B cell (primary cell): ENCODE measurements around the gene LCT. TPM values are rescaled to one million over a fixed set of nuclear protein-coding genes. Genes with fewer than 3 reads are reported as not detected.

Source experiments
- ATAC-seq: fragments of 200-7000 bp; cut with Tn5 transposase; one replicate; pipeline ENCODE4 v1.10.0; 2021; ENCODE audit warnings: low read depth, mild to moderate bottlenecking, moderate number of reproducible peaks, moderate library complexity
- CTCF ChIA-PET: fragments of 350-600 bp; sonication (Branson Sonifier 250); formaldehyde crosslinking; loops from one replicate; lab custom pipeline; 2021; ENCODE audit warnings: antibody characterized with exemption, inconsistent platforms; lab: Charles Lee
- POLR2A ChIA-PET: fragments of 350-600 bp; sonication (Branson Sonifier 250); formaldehyde crosslinking; loops from one replicate; lab custom pipeline; 2021; ENCODE audit warnings: antibody characterized with exemption; lab: Charles Lee
- DNase-seq: peaks from one replicate; pipeline ENCODE4 v3.0.0; 2013
- H2AFZ ChIP-seq: 2 replicates; pipeline ENCODE4 v1.6.1; 2012; ENCODE audit warnings: mild to moderate bottlenecking, low read depth, low read length; ENCODE audit not compliant: insufficient read depth, poor library complexity, severe bottlenecking
- H3K27ac ChIP-seq, 2 donors: 1 replicate in 1 of 2; 2 replicates in 1 of 2; pipeline ENCODE4 v1.5.1; 2012 to 2013; ENCODE audit warnings: low read length in 2 of 2, mild to moderate bottlenecking in 2 of 2, moderate library complexity in 1 of 2
- H3K27me3 ChIP-seq, 4 experiments: fragments of 200-600 bp in 1 of 4; sonication (generic) in 1 of 4; replicated peaks in 1 of 4; 1 replicate in 2 of 4; 2 replicates in 2 of 4; pipeline versions ENCODE4 v1.6.1 to v1.7.0; 2013 to 2016; ENCODE audit warnings: low read length in 3 of 4, mild to moderate bottlenecking in 2 of 4, mixed read lengths in 1 of 4, moderate library complexity in 1 of 4; ENCODE audit not compliant: insufficient read depth in 4 of 4, control insufficient read depth in 3 of 4; ENCODE audit errors: control extremely low read depth in 1 of 4
- H3K36me3 ChIP-seq, 2 experiments: replicated peaks in 1 of 2; 1 replicate in 1 of 2; 2 replicates in 1 of 2; pipeline versions ENCODE4 v1.6.1 to v1.7.1; 2013; ENCODE audit warnings: low read length in 1 of 2; ENCODE audit not compliant: insufficient read depth in 2 of 2, control insufficient read depth in 1 of 2; ENCODE audit errors: control extremely low read depth in 1 of 2, extremely low read depth in 1 of 2
- H3K4me1 ChIP-seq, 2 donors: fragments of 200-600 bp in 1 of 2; sonication (generic) in 1 of 2; 1 replicate in 1 of 2; 2 replicates in 1 of 2; pipeline versions ENCODE4 v1.5.1 to v1.6.1; 2013 to 2017; ENCODE audit warnings: low read length in 2 of 2; ENCODE audit not compliant: control insufficient read depth in 2 of 2, insufficient read depth in 2 of 2
- H3K4me2 ChIP-seq: replicated peaks from 2 replicates; pipeline ENCODE3; 2012; ENCODE audit warnings: mild to moderate bottlenecking, low read depth, low read length; ENCODE audit not compliant: poor library complexity, severe bottlenecking
- H3K4me3 ChIP-seq, 5 experiments: fragments of 200-600 bp in 1 of 5; sonication (generic) in 1 of 5; 1 replicate in 3 of 5; 2 replicates in 2 of 5; pipeline versions ENCODE4 v1.5.1 to v1.7.0; 2011 to 2016; ENCODE audit warnings: low read length in 4 of 5, mild to moderate bottlenecking in 4 of 5, low read depth in 2 of 5, control low read depth in 1 of 5, moderate library complexity in 1 of 5; ENCODE audit not compliant: insufficient read depth in 1 of 5; ENCODE audit errors: control extremely low read depth in 1 of 5, extremely low read depth in 1 of 5
- H3K79me2 ChIP-seq: fragments of 200-600 bp; sonication (generic); one replicate; pipeline ENCODE4 v1.6.0; 2016; ENCODE audit warnings: low read length; ENCODE audit not compliant: control insufficient read depth, insufficient read depth
- H3K9ac ChIP-seq: fragments of 200-600 bp; sonication (generic); 2 replicates; pipeline ENCODE4 v1.6.1; 2017; ENCODE audit warnings: mild to moderate bottlenecking, low read length, moderate library complexity
- H3K9me3 ChIP-seq, 3 donors: one replicate each; pipeline versions ENCODE4 v1.6.1 to v1.7.1; 2013; ENCODE audit warnings: low read length in 2 of 3; ENCODE audit not compliant: control insufficient read depth in 2 of 3, insufficient read depth in 1 of 3; ENCODE audit errors: control extremely low read depth in 1 of 3
- H4K20me1 ChIP-seq: 2 replicates; pipeline ENCODE4 v1.6.0; 2012; ENCODE audit warnings: mild to moderate bottlenecking, low read length; ENCODE audit not compliant: insufficient read depth, control insufficient read depth, poor library complexity, severe bottlenecking
- H3K27ac Mint-ChIP-seq: one replicate; pipeline ENCODE4 v1.8.0; 2021; ENCODE audit warnings: mixed read lengths
- H3K27me3 Mint-ChIP-seq: one replicate; pipeline ENCODE4 v1.8.0; 2021; ENCODE audit warnings: mixed read lengths
- H3K4me1 Mint-ChIP-seq: one replicate; pipeline ENCODE4 v1.8.0; 2021; ENCODE audit warnings: mixed read lengths
- H3K4me3 Mint-ChIP-seq: one replicate; pipeline ENCODE4 v1.8.0; 2021; ENCODE audit warnings: mixed read lengths
- H3K9me3 Mint-ChIP-seq: one replicate; pipeline ENCODE4 v1.8.0; 2022; ENCODE audit warnings: mixed read lengths; ENCODE audit not compliant: insufficient read depth
- EZH2 ChIP-seq: IDR thresholded peaks from 2 replicates; pipeline ENCODE4 v1.6.1; 2012; ENCODE audit warnings: borderline replicate concordance, low read depth, mild to moderate bottlenecking, moderate library complexity, low read length; ENCODE audit not compliant: insufficient read depth, poor library complexity, severe bottlenecking
- WGBS: methylation state at CpG from one replicate; pipeline ENCODE4 v1.1.5; 2013; ENCODE audit warnings: missing lambda C conversion rate; ENCODE audit not compliant: insufficient coverage; 5-methylcytosine and 5-hydroxymethylcytosine counted together
- intact Hi-C: fragments of 100-400 bp; cut with micrococcal nuclease; formaldehyde crosslinking; loops from one replicate; pipeline ENCODE4 v1.10.0; 2022
- polyA plus RNA-seq: library from polyadenylated mRNA; depleted of rRNA; stranded (reverse); fragments of >200 nt; gene quantifications from 2 replicates; pipeline ENCODE4 v1.2.3, GENCODE V29; 2012
- total RNA-seq, 2 donors: library from RNA; stranded (reverse); fragments of 120-200 nt in 1 of 2; gene quantifications; 1 replicate in 1 of 2; 2 replicates in 1 of 2; pipeline versions ENCODE4 v1.2.3 to v1.2.4, GENCODE V29; 2013 to 2022
- TF ChIP-seq, protein P1 (sequence below): fragments of 200-600 bp; IDR thresholded peaks from one replicate; pipeline ENCODE4 v1.8.0; 2022; ENCODE audit warnings: antibody characterized with exemption, mild to moderate bottlenecking

Gene LCT
- total and polyA plus RNA-seq, 2 donors (not counting 1 experiment from before 2014, with no cell fraction given) = 0.03 to 0.07 TPM

DNA sequence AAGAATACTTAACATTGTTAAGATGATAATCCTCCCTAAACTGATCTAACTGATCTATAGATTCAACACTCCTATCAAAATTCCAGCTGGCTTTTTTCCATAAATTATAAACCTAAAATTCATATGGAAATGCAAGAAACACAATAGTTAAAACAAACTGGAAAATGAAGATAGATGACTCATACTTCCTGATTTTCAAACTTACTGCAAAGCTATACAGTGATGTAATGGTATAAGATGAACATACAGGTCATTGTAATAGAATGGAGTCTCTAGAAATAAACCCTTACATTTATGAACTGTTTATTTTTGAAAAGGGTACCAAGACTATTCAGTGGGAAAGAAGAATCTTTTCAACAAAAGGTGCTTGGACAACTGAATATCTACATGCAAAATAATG is 63.1 kb downstream of the LCT start:
- TF ChIP-seq EZH2 = no peak
- TF ChIP-seq, protein P1, sequence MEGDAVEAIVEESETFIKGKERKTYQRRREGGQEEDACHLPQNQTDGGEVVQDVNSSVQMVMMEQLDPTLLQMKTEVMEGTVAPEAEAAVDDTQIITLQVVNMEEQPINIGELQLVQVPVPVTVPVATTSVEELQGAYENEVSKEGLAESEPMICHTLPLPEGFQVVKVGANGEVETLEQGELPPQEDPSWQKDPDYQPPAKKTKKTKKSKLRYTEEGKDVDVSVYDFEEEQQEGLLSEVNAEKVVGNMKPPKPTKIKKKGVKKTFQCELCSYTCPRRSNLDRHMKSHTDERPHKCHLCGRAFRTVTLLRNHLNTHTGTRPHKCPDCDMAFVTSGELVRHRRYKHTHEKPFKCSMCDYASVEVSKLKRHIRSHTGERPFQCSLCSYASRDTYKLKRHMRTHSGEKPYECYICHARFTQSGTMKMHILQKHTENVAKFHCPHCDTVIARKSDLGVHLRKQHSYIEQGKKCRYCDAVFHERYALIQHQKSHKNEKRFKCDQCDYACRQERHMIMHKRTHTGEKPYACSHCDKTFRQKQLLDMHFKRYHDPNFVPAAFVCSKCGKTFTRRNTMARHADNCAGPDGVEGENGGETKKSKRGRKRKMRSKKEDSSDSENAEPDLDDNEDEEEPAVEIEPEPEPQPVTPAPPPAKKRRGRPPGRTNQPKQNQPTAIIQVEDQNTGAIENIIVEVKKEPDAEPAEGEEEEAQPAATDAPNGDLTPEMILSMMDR = no peak
- ChIA-PET POLR2A (no interaction called here), CTCF (no interaction called here)
- H3K27me3 Mint-ChIP-seq = no peaks in the 10 kb centered on the region
- no peaks in the 10 kb centered on the region for H3K9me3 Mint-ChIP-seq
- DNase-seq (no peak), ATAC-seq (no peak)
- Histone ChIP-seq H3K79me2 (no peaks in the 10 kb centered on the region), H3K9me3 (no peaks in the 10 kb centered on the region), H3K27me3 (no peaks in the 10 kb centered on the region), H3K4me2 (no peak overlapping the region), H3K36me3 (peaks cover 12 to 77% of the 10 kb centered on the region in 2 experiments), H3K27ac (no peak overlapping the region), H3K9ac (no peak overlapping the region), H2AFZ (no peak overlapping the region), H4K20me1 (no peaks in the 10 kb centered on the region), H3K4me3 (no peak overlapping the region), H3K4me1 (no peaks in the 10 kb centered on the region)
- H3K4me1 Mint-ChIP-seq = no peaks in the 10 kb centered on the region
- H3K4me3 Mint-ChIP-seq = no peak overlapping the region
- H3K27ac Mint-ChIP-seq = no peak overlapping the region
- intact Hi-C loops = no loop called here

DNA sequence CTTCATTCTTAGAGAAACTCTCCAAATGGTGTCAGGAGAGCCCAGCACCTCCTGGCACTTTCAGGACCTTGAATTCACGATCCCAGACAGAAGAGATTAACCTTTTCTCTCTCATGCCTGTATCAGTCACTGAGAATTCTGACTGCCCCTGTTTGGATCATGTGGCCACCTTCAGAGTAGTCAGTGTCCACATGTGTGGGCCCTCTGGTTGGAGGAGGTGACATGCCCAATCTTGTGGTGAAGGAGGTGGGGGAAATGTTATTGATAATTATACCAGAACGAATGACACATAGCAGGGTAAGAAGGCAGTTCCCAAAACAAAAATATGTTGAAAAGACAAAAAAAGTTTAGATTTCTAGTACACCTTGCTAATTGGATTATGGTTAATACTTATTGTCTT is 63.7 kb downstream of the LCT start:
- no peak for TF ChIP-seq EZH2
- TF ChIP-seq, protein P1 = no peak
- no peak overlapping the region for H3K4me3 ChIP-seq
- intact Hi-C loops = no loop called here
- H3K4me3 Mint-ChIP-seq = no peak overlapping the region
- no peaks in the 10 kb centered on the region for H3K27me3 ChIP-seq
- CTCF ChIA-PET = interaction anchor here (0.5 to 0.7 kb wide), 2 partner anchors 24 to 148 kb away, joined by 3 to 4 read pairs; no protein-coding TSS in a partner anchor
- H3K4me2 ChIP-seq = no peak overlapping the region
- H3K4me1 Mint-ChIP-seq = no peaks in the 10 kb centered on the region
- H3K36me3 ChIP-seq = peaks cover 14 to 78% of the 10 kb centered on the region in 2 experiments
- H3K79me2 ChIP-seq = no peaks in the 10 kb centered on the region
- no peak overlapping the region for H2AFZ ChIP-seq
- ATAC-seq (no peak), DNase-seq (no peak)
- POLR2A ChIA-PET = no interaction called here
- 88% methylated on average over 1 of the region's 2 CpGs for WGBS
- no peaks in the 10 kb centered on the region for H3K9me3 ChIP-seq
- no peak overlapping the region for H3K9ac ChIP-seq
- H3K27ac ChIP-seq = no peak overlapping the region
- no peak overlapping the region for H3K27ac Mint-ChIP-seq
- no peaks in the 10 kb centered on the region for H3K27me3 Mint-ChIP-seq
- H3K4me1 ChIP-seq = no peaks in the 10 kb centered on the region
- no peaks in the 10 kb centered on the region for H4K20me1 ChIP-seq
- H3K9me3 Mint-ChIP-seq = no peaks in the 10 kb centered on the region
